Adrenal gland (tissue), 12 donors: ENCODE measurements around the gene PHC1. TPM values are rescaled to one million over a fixed set of nuclear protein-coding genes. Genes with fewer than 3 reads are reported as not detected.
A peak's percentile ranks its signal among the peaks of the same experiment; 100 is the strongest.
"Not testable (repeated sequence)": the region's sequence is repeated elsewhere in the genome, so short reads cannot be mapped to it uniquely, and the experiment has no call there.

Experiments used
- DNase-seq, 7 donors: peaks; one replicate each; pipeline ENCODE4 v3.0.0-alpha.2; 2019 to 2020
- H3K27ac ChIP-seq, 5 donors: fragments of 200-600 bp; sonication (generic) in 4 of 5; 1 replicate in 3 of 5; 2 replicates in 2 of 5; pipeline versions ENCODE4 v1.5.1 to v1.8.0; 2016 to 2020; ENCODE audit warnings: mild to moderate bottlenecking in 1 of 5
- H3K27me3 ChIP-seq: fragments of 200-600 bp; 2 replicates; pipeline ENCODE4 v1.8.0; 2021
- H3K36me3 ChIP-seq, 2 donors: fragments of 200-600 bp; replicated peaks in 1 of 2; 1 replicate in 1 of 2; 2 replicates in 1 of 2; pipeline versions ENCODE4 v1.5.1 to v1.8.0; 2018 to 2022
- H3K4me1 ChIP-seq, 2 donors: fragments of 200-600 bp; replicated peaks in 1 of 2; 1 replicate in 1 of 2; 2 replicates in 1 of 2; pipeline versions ENCODE4 v1.5.1 to v1.8.0; 2018 to 2021
- H3K4me3 ChIP-seq, 4 donors: fragments of 200-600 bp; sonication (generic) in 3 of 4; one replicate each; pipeline ENCODE4 v1.5.1; 2016 to 2018
- H3K9me3 ChIP-seq, 3 donors: fragments of 200-600 bp; sonication (generic) in 1 of 3; replicated peaks in 1 of 3; 1 replicate in 2 of 3; 2 replicates in 1 of 3; pipeline versions ENCODE4 v1.5.1 to v1.8.0; 2016 to 2021
- CTCF ChIP-seq, 6 experiments: fragments of 450-650 bp in 4 of 6; fragments of 200-600 bp in 2 of 6; sonication (generic) in 1 of 6; IDR thresholded peaks; 1 replicate in 5 of 6; 2 replicates in 1 of 6; pipeline versions ENCODE4 v1.5.1 to v1.8.0; 2016 to 2021; ENCODE audit warnings: antibody characterized with exemption in 6 of 6, mild to moderate bottlenecking in 2 of 6, moderate library complexity in 1 of 6
- POLR2A ChIP-seq, 2 donors: fragments of 450-650 bp; IDR thresholded peaks; one replicate each; pipeline ENCODE4 v1.6.1; 2017; ENCODE audit warnings: antibody characterized with exemption in 2 of 2, mild to moderate bottlenecking in 2 of 2, moderate library complexity in 1 of 2
- WGBS, 4 donors: extraction: QIAGEN DNeasy Blood & Tissue Kit in 2 of 4; methylation state at CpG; one replicate each; pipeline versions ENCODE4 v1.1.5 to v1.1.7; 2013 to 2017; 5-methylcytosine and 5-hydroxymethylcytosine counted together
- intact Hi-C, 2 donors: fragments of 100-400 bp; cut with DNase I; formaldehyde crosslinking; loops; one replicate each; pipeline versions ENCODE4 v1.14.1 to v1.15.0; 2022 to 2023
- polyA plus RNA-seq, 3 donors: library from polyadenylated mRNA; stranded (reverse); fragments of 200-250 nt in 2 of 3; fragments of 350-450 nt in 1 of 3; fragmentation: Illumina TruSeq in 1 of 3; extraction: RNeasy Lipid Tissue Mini Kit (QIAGEN cat#74804) in 1 of 3; gene quantifications; one replicate each; pipeline ENCODE4 v1.2.3, GENCODE V29; 2013 to 2014
- total RNA-seq, 9 donors: library from RNA; depleted of rRNA in 4 of 9; stranded (reverse); fragments of >200 nt in 4 of 9; fragments of 120-200 nt in 1 of 9; fragmentation: NEBNext Ultra II Directional in 1 of 9; extraction: Animal tissue kit (Norgen Biotek cat#: 25700) in 1 of 9; gene quantifications; one replicate each; pipeline versions ENCODE4 v1.1.0 to v1.2.4, GENCODE V29; 2013 to 2023
- donor health status: healthy with polysubstance abuse.
- donor health status: Bipolar disorder and iron deficiency.
- donor health status: DM: yes; HTN: yes; CAD: no.
- donor health status: DM: no; HTN: no; CAD: no.
- donor health status: DM: no; HTN: no; CAD: no.
- donor health status: DM: yes; HTN: yes; CAD: no.

PHC1 gene
- total and polyA plus RNA-seq, 12 donors = 10.9 to 68.3 (median 26.5) TPM

GRCh38 chr12:8894986-8895385, 19.3 kb upstream of the PHC1 start:
- WGBS, 4 donors = 41 to 57% (median 52%) methylated on average over 1 of the region's 1 CpG
- no peaks in the 10 kb centered on the region for H3K27me3 ChIP-seq
- H3K4me1 ChIP-seq = no peaks in the 10 kb centered on the region
- no peak for DNase-seq
- H3K4me3 ChIP-seq = no peak overlapping the region
- H3K9me3 ChIP-seq = no peaks in the 10 kb centered on the region
- TF ChIP-seq POLR2A (IDR thresholded peaks at IDR 0.05) (no peak), CTCF (IDR thresholded peaks at IDR 0.05) (no peak)
- intact Hi-C loops = loop anchor here (5.0 to 10.0 kb wide), 2 partner anchors 213 to 230 kb away; partner anchors contain the start of gene MFAP5 (in 1 of the 2)
- H3K36me3 ChIP-seq = no peaks in the 10 kb centered on the region
- H3K27ac ChIP-seq = no peak overlapping the region

- no peak for TF ChIP-seq POLR2A (IDR thresholded peaks at IDR 0.05)
- no peak for TF ChIP-seq CTCF (IDR thresholded peaks at IDR 0.05)
- 81 to 93% (median 87%) methylated on average over 7 of the region's 7 CpGs for WGBS, 4 donors
- Histone ChIP-seq H3K4me3 (no peak overlapping the region), H3K27me3 (no peaks in the 10 kb centered on the region), H3K4me1 (no peaks in the 10 kb centered on the region), H3K36me3 (no peaks in the 10 kb centered on the region), H3K27ac (no peak overlapping the region), H3K9me3 (no peaks in the 10 kb centered on the region)
- no peak for DNase-seq
- intact Hi-C loops = loop anchor here in 1 of 2 donors (10.0 kb wide), 1 partner anchor 232 kb away; the partner anchor contains the start of gene MFAP5
Observed at GRCh38 chr12:8897081-8897480, 17.2 kb upstream of the PHC1 start.

DNA sequence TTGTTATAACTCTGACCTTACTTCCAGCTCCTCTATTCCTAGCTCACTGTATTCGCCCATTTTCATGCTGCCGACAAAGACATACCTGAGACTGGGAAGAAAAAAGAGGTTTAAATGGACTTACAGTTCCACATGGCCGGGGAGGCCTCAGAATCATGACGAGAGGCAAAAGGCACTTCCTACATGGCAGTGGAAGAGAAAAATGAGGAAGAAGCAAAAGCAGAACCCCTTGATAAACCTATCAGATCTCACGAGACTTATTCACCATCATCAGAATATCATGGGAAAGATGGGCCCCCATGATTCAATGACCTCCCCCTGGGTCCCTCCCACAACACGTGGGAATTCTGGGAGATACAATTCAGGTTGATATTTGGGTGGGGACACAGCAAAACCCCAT, 14.5 kb upstream of the PHC1 start:
- WGBS, 4 donors = 76 to 82% (median 77%) methylated on average over 6 of the region's 6 CpGs
- DNase-seq = no peak
- TF ChIP-seq POLR2A (IDR thresholded peaks at IDR 0.05) (no peak), CTCF (IDR thresholded peaks at IDR 0.05) (no peak)
- no peak overlapping the region for H3K27ac ChIP-seq
- H3K4me3 ChIP-seq = no peak overlapping the region
- H3K36me3 ChIP-seq = no peaks in the 10 kb centered on the region
- H3K4me1 ChIP-seq = no peaks in the 10 kb centered on the region
- intact Hi-C loops = loop anchor here in 1 of 2 donors (10.0 kb wide), 1 partner anchor 235 kb away; the partner anchor contains the start of gene MFAP5
- H3K9me3 ChIP-seq = no peaks in the 10 kb centered on the region
- no peaks in the 10 kb centered on the region for H3K27me3 ChIP-seq

- H3K4me3 ChIP-seq, H3K4me1 ChIP-seq, H3K27me3 ChIP-seq, intact Hi-C loops, H3K9me3 ChIP-seq, H3K36me3 ChIP-seq, H3K27ac ChIP-seq: not testable (repeated sequence)
- peak in 3 of 7 donors; percentile 8 to 25 (median 20) for DNase-seq
- 61 to 73% (median 68%) methylated on average over 5 of the region's 5 CpGs for WGBS, 4 donors
Observed at GRCh38 chr12:8902703-8903102, 11.6 kb upstream of the PHC1 start.

GRCh38 chr12:8903646-8904045, 10.7 kb upstream of the PHC1 start:
- Histone ChIP-seq H3K4me3 (no peak overlapping the region), H3K27ac (no peak overlapping the region), H3K9me3 (no peaks in the 10 kb centered on the region), H3K36me3 (no peaks in the 10 kb centered on the region), H3K4me1 (no peaks in the 10 kb centered on the region), H3K27me3 (no peaks in the 10 kb centered on the region)
- DNase-seq = no peak
- intact Hi-C loops = no loop called here
- TF ChIP-seq CTCF (IDR thresholded peaks at IDR 0.05) = no peak
- WGBS, 4 donors = 69 to 75% (median 72%) methylated on average over 3 of the region's 3 CpGs
